ENCODE data around the gene P3H4.
"Not testable (repeated sequence)": the region's sequence is repeated elsewhere in the genome, so short reads cannot be mapped to it uniquely, and the experiment has no call there.

P3H4 gene

GRCh38 chr17:41811549-41812380, at the start of gene P3H4:
TSS of gene P3H4 (minus strand) at chr17:41811949. CDS start at chr17:41811915, 34 bp downstream.
- DNase-seq (ENCODE audit: low read depth in 2 of 3, low spot score in 1 of 3): peak; percentile 46 to 63 (median 49)

- no peak for DNase-seq (ENCODE audit: low read depth in 2 of 3, low spot score in 1 of 3)
Observed at GRCh38 chr17:41860254-41860931, 48.6 kb upstream of the P3H4 start.

- not testable (repeated sequence) for DNase-seq (ENCODE audit: low read depth in 2 of 3, low spot score in 1 of 3)
Observed at GRCh38 chr17:41851382-41851781, 39.6 kb upstream of the P3H4 start.

GRCh38 chr17:41849251-41849990, 37.7 kb upstream of the P3H4 start:
- no peak for DNase-seq (ENCODE audit: low read depth in 2 of 3, low spot score in 1 of 3)

GRCh38 chr17:41848788-41849187, 37.0 kb upstream of the P3H4 start:
- DNase-seq (ENCODE audit: low read depth in 2 of 3, low spot score in 1 of 3): no peak

GRCh38 chr17:41844971-41845370, 33.2 kb upstream of the P3H4 start:
- no peak for DNase-seq (ENCODE audit: low read depth in 2 of 3, low spot score in 1 of 3)

GRCh38 chr17:41840781-41841180, 29.0 kb upstream of the P3H4 start:
- not testable (repeated sequence) for DNase-seq (ENCODE audit: low read depth in 2 of 3, low spot score in 1 of 3)

GRCh38 chr17:41839448-41839847, 27.7 kb upstream of the P3H4 start:
- DNase-seq (ENCODE audit: low read depth in 2 of 3, low spot score in 1 of 3): not testable (repeated sequence)

GRCh38 chr17:41837761-41838538, 26.2 kb upstream of the P3H4 start, which contains the start of gene KLHL10:
TSS of gene KLHL10 (plus strand) at chr17:41837825. CDS start at chr17:41837933, 108 bp downstream.
- no peak for DNase-seq (ENCODE audit: low read depth in 2 of 3, low spot score in 1 of 3)

GRCh38 chr17:41836550-41837196, 24.9 kb upstream of the P3H4 start:
- no peak for DNase-seq (ENCODE audit: low read depth in 2 of 3, low spot score in 1 of 3)

GRCh38 chr17:41835800-41836549, 24.2 kb upstream of the P3H4 start, which contains the start of gene NT5C3B:
TSS of gene NT5C3B (minus strand) at chr17:41836232. CDS start at chr17:41836193, 39 bp downstream.
- DNase-seq (ENCODE audit: low read depth in 2 of 3, low spot score in 1 of 3): peak; percentile 14 to 44 (median 31)

GRCh38 chr17:41835214-41835799, 23.6 kb upstream of the P3H4 start:
- no peak for DNase-seq (ENCODE audit: low read depth in 2 of 3, low spot score in 1 of 3)

GRCh38 chr17:41829961-41830360, 18.2 kb upstream of the P3H4 start:
- not testable (repeated sequence) for DNase-seq (ENCODE audit: low read depth in 2 of 3, low spot score in 1 of 3)

GRCh38 chr17:41825175-41825845, 13.6 kb upstream of the P3H4 start:
- no peak for DNase-seq (ENCODE audit: low read depth in 2 of 3, low spot score in 1 of 3)

- no peak for DNase-seq (ENCODE audit: low read depth in 2 of 3, low spot score in 1 of 3)
Observed at GRCh38 chr17:41824086-41824485, 12.3 kb upstream of the P3H4 start.

- DNase-seq (ENCODE audit: low read depth in 2 of 3, low spot score in 1 of 3): no peak
Observed at GRCh38 chr17:41823580-41823979, 11.8 kb upstream of the P3H4 start.

- DNase-seq (ENCODE audit: low read depth in 2 of 3, low spot score in 1 of 3): no peak
Observed at GRCh38 chr17:41823141-41823524, 11.4 kb upstream of the P3H4 start.
